Measurements from ENCODE around the gene ELMOD3.

- no peak for TF ChIP-seq POLR2A (IDR thresholded peaks at IDR 0.05)
- TF ChIP-seq CTCF (IDR thresholded peaks at IDR 0.05 in 8 of 11, conservative IDR thresholded peaks at IDR 0.05 in 3 of 11), result no peak
- no peak for TF ChIP-seq POLR2AphosphoS5 (IDR thresholded peaks at IDR 0.05)
Measured at GRCh38 chr2:85340034-85340892, 14.3 kb upstream of the ELMOD3 start.
